ENCODE data around the gene ZBTB7C.

GRCh38 chr18:48230467-48231113 is 178.6 kb downstream of the ZBTB7C start:
- no peak for TF ChIP-seq EZH2 (IDR thresholded peaks at IDR 0.05; ENCODE audit: borderline replicate concordance, insufficient read depth, low read depth, low read length, poor library complexity, severe bottlenecking)
- no peak for TF ChIP-seq CTCF (IDR thresholded peaks at IDR 0.05)

Measured in B cell (primary cell).